Right hindlimb (tissue), 1 donor: ENCODE data around the gene OR7G3.

Experiments
- DNase-seq: peaks from one replicate; pipeline ENCODE4 v3.0.0-alpha.2; 2018

The OR7G3 gene

DNA sequence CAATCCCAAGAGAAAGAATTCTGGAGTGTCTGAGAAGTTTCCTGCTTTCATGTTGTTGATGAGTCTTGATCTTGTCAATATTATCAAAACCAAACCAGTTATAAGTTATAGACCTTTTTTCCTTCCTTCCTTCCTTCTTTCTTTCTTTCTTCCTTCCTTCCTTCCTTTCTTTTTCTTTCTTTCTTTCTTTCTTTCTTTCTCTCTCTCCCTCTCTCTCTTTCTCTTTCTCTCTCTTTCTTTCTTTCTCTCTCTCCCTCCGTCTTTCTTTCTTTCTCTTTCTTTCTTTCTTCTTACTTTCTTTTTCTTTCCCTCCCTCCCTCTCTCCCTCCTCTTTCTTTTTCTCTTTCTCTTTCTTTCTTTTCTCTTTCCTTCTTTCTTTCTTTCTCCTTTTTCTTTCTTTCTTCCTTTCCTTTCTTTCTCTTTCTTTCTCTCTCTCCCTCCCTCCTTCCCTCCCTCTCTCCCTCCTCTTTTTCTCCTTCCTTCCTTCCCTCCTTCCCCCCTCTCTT, at the start of gene OR7G3:
TSS of gene OR7G3 (minus strand) at position 51 of the 506 bp plus-strand sequence. CDS start at position 51, 0 bp downstream.
- DNase-seq, result no peak

DNA sequence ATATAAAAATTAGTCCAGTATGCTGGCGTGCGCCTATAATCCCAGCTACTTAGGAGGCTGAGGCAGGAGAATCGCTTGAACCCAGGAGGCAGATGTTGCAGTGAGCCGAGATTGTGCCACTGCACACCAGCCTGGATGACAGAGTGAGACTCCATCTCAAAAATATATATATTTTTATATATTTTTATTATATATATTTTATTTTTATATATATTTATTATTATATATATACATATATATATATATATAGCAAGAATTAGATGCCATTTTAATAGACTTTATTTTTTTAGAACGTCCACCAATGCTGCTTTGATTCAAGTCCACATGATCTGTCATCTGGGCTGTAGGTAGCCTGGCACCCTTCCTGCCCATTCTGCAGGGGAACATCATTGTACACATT, 48.6 kb upstream of the OR7G3 start:
- no peak for DNase-seq

DNA sequence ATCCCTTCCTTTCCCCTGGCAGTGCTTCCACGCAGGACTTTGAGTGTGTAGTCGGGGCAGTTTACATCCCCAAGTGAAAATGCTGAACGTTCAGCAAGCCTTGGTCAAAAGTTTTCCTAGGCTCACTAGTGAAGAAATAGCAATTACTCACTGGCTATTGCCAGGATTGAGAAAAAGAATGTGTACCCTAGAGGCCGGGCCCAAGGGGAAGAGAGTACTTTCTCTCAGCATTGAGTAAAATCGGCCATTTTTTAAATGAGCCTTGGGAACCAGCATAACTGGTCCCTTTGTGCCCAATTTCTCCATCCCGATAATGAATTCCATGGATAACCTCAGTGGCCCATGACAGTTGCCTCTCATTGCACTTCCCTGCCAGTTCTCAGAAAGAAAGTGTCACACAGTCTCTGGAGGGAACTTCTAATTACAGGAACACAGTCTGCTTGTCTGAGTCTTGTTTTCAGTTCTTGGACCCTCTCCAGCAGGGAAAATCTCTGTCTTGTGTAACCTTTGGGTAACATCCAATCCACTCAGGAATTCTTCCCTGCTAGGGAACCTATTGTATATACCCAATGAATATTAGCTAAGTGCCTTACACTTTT, 44.7 kb upstream of the OR7G3 start:
- DNase-seq, result no peak

DNA sequence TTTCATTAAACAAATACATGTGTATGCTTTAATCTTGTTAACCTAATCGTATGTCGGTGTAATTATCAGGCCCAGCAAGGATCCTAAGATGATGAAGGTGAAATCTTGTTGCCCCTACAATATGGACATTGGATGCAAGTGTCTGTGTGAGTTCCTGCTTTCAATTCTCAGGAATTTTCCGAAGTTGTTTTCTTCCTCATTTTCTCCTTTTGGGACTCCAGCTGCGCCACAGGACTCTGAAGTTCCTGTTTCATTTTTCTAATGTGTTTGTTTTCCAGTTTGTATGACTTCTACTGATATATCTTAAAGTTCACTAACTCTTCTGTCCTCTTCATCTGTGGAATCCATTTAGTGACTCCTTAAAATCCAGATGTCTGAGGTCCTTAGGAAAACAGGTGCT, 40.1 kb upstream of the OR7G3 start:
- no peak for DNase-seq

DNA sequence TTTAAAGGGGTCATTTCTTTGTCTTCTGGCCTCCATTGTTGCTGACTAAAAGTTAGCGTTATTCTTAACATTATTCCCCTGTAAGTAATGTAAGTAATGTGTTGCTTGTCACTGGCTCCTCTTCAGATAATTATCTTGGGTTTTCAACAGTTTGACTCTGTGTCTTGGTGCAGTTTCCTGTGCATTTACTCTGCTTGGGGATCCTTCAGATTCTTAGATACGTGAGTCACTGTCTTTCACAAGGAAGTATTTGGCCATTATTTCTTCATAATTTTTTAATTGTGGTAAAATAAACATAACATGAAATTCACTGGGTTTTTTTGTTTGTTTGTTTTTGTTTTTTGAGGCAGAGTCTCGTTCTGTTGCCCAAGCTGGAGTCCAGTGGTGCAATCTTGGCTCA, 38.5 kb upstream of the OR7G3 start:
- no peak for DNase-seq

DNA sequence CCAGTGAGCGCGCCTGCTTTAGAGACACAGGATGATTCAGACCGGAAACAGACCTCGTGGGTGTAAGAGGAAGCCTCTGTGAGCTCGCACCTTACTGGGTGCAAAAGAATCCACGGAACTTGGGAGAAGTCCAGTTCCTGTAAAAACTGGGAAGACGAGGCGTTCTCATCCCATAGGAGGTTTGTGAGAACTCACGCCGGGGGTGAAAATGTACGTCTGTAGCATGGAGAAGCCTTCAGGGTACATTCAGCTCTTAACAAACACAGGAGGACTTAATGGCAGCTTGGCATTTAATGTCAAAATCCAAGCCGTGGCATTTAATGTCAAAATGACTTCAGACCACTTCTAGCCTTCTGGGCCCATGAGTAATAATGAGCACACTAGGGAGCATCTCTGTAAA, 34.7 kb upstream of the OR7G3 start:
- DNase-seq, result no peak

DNA sequence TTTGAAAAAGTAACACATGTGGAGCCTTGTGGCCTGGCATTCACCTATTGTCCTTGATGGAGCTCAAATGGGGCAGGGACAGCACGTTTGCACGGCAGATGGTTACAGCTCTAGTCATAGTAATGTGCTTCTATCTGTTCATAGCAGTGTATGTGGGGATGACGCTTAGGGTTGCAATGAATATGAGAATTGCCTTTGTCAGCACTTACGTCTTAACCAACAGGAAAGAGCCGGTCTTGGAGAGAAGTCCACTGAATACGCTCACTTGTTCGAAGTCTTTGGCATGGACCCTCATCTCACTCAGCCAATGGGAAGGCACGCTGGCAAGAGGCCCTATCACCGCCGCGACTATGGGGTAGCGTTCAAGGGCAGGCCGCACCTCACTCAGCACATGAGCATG, 33.1 kb upstream of the OR7G3 start:
- no peak for DNase-seq

DNA sequence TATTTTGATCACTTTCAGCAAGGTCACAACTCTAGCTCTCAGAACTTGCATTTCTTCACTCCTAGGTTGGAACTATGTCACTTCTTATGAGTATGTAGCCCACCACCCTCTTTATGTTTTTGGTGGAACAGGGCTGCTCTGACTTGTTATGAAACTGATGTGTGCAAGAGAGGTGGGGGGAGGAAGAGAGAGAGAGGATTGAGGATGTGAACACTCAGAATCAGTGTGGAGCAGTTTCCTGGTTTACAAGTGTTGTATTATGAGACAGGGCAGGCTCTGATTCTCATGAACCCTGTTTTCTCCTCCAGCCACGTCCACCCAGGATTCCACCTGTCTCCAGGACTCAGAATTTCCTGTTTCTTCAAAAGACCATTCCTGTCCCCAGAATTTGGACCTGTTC, 29.6 kb upstream of the OR7G3 start:
- no peak for DNase-seq

DNA sequence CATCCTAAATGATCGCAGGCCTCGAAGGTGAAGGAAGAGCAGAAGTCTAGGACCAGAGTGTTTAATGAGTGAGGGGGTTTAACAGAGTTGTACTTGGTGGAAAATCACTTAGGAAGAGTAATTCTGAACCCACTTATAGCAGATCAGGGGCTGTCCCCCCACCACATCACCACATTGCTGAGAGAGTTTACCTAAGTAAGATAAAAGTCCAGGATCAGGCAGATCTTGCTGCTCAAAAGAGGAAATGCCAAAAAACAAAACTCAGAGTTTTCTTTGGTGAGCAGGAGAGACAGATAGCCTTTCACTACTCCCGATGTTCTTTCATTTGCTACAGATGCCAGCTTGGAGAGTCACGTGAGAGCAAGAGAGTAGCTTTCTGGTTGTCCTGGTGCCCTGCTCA, 28.8 kb upstream of the OR7G3 start:
- DNase-seq, result no peak

DNA sequence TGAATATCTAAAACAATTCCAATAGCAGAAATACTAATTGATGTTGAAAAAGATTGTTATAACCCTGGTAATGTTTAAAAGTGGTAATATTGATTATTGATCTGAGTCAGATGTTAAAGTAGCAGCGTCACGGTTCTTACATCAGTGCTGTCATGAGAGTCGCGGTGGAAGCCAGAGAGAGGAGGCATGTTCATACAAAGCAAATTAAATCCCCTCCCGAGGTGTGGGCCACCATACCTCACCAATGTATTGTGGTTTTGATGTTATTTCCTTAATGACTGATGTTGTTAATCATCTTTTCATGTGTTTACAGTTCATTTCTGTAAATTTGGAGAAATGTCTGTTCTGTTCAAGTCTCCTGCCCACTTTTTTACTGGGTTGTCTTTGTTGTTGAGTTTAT, 24.6 kb upstream of the OR7G3 start:
- no peak for DNase-seq

DNA sequence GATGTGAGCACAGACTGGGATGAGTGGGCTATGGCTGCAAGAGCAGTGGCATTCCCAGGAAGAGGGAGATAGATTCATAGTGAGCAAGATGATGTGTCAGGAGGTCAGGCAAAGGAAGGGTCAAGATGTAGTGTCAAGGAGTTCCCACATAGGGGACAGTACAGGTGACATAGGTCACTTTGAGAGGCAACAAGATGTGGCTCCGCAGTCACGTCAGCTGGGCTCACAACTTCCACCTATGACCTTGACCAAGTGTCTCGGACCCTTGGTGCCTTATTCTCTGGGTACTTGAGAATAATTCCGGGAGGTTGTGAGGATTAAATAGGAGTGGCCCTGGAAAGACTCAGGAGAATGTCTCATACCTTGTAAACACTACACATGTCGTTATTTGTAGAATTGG, 23.9 kb upstream of the OR7G3 start:
- DNase-seq, result no peak

DNA sequence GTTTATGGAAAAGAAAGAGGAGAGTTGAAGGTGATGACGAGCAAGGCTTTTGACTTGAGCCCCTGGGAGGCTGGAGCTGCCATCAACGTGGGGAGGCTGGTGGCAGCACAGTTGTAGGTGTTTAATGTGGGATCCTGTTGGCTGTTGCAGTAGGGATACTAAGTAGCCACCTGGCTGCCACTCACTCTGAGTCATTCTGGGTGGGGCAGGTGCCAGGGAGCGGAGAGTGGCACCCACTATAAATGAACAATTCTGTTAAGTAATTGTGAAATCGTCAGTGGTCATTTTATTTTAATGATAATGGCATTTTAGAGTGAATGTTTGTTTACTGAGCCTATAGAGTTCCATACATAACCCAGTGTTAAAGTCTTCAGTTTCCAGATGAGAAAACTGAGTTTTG, 23.2 kb upstream of the OR7G3 start:
- no peak for DNase-seq

DNA sequence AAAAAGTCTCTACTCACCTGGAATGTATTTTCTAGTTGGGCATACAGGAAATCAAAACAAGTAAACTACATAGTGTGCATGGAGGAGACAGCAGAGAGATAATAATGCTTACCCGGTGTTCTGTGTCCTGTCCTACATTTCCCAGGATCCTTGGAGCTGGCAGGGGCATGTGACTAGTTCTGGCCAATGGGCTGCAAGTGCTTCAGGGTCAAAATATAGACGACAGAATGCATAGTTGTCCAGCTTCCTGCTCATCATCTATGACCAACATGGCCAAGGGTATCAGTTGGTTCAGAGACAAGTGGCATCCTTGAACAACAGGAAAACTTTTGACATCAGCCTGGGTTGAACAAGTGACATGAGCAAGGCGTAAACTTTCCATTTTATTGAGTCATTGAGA, 21.9 kb upstream of the OR7G3 start:
- DNase-seq, result no peak

DNA sequence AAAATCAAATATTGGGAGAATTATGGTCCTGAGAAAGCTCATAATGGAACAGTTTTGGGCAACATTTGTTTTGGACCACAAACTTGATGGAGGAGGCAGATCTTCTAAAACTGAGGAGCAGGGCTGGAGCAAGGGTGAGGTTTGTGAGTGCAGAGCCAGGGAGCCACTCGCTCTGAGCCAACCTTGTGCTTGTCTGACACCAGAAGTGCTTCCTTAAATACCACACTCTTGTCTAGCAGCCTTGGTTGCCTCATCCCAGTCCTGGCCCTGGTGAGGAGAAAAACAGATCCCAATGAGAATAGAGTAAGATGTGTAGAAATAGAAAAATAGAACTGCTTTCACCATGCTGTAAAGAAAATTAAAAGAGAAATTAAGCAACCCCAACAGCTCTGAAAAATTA, 20.1 kb upstream of the OR7G3 start:
- no peak for DNase-seq

DNA sequence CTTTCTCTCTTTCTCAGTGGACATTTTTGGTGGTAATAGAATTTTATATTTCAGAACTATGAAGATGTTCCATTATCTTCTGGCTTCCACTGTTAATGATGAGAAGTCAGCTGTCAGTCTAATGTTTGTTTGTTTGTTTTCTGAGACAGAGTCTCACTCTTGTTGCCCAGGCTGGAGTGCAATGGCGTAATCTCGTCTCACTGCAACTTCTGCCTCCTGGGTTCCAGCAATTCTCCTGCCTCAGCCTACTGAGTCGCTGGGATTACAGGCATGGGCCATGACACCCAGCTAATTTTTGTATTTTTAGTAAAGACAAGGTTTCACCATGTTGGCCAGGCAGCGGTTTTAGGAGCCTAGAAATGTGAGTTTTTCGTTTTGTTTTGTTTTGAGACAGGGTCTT, 18.2 kb upstream of the OR7G3 start:
- DNase-seq, result no peak

DNA sequence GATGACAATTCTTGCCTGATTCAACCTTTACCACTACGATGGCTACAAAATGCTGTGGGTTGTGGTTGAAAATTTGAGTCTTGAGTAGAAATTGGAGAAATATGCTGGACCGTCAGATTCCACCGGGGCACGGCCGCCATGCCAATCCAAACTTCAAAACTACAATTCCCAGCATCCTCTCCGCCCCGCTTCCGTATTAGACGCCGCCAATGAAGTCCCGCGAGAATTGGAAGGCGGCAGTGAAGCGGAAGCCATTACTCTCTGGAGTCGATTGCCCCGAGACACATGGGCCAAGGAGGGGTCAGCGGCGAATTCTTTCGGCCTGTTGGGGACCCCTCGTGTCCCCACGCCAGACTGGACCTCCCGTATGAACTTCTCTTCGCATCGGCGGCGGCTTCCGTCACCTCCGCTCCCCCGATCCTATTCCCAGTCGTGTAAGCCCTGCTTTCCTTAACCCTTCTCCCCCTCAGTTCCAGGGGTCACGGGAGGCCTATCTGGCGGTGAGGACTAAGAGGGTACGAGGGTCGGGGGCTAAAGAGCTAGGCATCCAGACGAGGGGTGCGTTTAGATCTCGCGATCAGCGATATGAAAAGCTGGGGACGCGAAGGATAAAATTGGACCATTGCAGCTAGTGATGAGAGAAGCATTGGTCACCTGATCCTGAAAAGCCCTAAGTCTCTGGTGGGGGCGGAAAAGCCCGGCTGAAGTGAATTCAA, 13.6 kb upstream of the OR7G3 start, which contains the start of gene ZNF317:
TSS of gene ZNF317 (plus strand) at position 239 of the 716 bp plus-strand sequence. CDS start 15,620 bp downstream, outside the sequence.
- DNase-seq, result peak; percentile 94

DNA sequence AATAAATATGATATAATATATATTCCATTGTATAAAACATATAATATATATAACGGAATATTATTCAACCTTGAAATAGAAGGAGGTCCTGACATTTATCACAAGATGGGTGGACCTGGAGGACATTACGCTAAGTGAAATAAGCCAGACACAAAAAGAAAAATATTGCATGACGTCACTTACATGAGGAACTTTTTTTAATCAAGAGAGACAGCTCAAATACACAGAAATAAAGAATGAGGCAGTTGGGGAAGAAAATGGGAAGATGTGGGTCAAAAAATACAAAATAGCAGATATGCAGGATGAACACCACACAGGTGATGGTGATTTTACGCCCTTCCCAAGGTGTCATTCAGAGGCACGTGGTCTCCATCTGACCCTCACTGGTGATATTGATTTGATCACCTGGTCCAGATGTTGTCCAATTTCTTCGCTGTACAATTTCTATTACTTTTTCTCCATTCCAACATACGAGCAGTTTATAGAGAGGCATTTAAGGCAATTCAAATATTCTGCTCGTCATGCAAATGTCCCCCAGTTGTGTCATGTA, 12.9 kb upstream of the OR7G3 start:
- DNase-seq, result no peak

DNA sequence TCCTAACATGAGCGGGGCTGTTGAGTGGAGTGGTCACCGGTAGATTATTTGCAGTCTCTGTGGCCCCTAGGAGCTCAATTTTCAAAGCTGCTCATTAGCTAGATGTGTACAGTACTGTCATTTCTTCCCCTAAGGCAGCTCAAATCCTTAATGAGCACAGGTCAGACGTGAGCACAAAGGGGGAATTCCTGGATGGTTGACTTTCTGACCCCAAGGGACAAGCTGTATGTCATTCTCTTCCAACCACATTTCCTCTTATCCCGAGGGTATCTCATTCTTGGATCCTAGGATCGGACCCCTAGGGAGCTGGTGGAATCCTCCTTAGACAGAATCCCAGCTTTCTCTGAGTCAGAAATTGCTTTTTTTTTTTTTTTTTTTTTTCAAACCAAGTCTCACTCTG, 5.7 kb upstream of the OR7G3 start:
- DNase-seq, result no peak

DNA sequence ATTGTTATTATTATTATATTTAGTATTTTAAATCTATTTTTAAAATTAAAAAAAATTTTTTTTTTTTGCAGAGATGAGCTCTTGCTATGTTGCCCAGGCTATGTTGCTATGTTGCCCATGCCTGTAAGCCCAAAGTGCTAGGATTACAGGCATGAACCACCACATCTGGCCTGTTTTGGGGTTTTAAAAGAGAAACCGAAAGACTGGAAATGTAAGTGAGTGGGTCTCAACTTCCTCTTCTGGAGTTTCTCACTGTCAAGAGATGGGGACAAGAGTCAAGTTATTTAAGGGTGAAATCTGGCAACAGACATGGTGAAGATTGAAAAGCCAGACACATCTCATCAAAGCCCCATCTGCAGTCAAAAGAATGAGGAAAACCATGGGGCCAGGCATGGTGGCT, 4.2 kb upstream of the OR7G3 start:
- DNase-seq, result no peak

DNA sequence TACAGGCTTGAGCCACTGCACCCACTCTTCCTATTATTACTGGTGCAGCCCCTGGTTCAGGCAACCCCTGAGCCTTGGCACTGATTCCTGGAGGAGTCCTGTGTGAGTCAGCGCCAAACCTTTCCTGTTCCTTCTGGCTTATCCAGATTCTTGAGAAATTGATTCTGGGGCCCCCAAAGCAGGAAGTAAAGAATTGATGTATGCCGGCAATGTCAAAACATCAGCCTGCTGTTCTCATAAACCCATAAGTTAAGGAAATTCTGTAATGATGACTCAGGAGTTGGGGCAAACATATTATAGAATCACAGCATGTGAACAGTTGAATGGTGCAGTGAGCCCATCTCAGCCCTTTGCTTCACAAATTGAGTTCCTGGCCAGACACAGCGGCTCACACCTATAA, 1.4 kb upstream of the OR7G3 start:
- no peak for DNase-seq

DNA sequence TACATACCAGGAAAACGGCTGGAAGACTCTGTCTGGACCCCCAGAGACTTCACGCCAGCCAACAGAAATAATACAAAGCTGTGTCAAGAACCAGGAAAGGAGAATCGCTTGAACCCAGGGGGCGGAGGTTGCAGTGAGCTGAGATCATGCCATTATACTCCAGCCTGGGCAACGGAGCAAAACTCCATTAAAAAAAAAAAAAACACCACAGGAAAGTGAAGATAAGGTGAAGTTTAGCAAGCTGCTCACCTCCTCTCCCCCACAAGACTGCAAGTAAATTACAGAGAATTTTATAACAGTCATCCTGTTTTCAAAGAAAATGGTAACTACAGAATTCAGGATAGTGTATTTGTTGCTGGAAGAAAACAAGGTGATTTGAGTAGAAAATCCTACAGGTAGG, 10.2 kb downstream of the OR7G3 start:
- DNase-seq, result no peak

DNA sequence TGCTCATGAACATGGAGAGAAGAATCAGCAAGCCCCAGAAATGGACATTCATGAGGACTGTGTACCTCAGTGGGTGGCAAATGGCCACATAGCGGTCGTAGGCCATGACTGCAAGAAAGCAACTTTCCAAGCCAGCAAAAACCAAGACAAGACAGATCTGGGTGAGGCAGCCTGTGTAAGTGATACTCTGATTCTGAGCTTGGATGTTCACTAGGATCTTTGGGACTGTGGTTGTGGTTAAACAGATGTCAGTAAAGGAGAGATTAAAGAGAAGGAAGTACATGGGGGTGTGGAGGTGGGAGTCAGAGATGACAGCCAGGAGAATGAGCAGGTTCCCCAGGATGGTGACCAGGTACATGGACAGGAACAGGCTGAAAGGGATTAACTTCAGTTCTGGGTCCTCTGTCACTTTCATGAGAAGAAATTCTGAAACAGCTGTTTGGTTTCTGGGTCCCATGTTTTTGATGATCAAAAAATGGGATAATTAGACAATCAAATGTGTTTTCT, 11.4 kb downstream of the OR7G3 start, which contains the start of gene OR7G1:
TSS of gene OR7G1 (minus strand) at position 457 of the 507 bp plus-strand sequence. CDS start at position 457, 0 bp downstream.
- no peak for DNase-seq

DNA sequence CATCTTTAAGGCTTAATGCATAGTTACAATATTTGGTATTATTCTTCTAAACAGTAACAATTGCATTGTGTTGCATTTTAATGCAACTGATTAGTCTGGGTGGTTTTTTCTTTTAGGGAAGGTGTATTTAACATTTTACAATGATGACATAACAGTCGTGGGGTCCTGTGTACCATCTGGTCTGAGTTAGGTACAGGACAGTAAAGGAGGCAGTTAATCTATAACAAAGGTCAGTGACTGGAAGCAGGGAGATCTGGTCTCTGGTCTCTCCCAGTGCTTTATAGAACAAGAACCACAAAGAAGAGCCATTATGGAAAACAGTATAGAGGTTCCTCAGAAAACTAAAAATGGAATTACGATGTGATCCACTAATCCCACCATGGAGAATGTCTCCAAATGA, 16.8 kb downstream of the OR7G3 start:
- no peak for DNase-seq

DNA sequence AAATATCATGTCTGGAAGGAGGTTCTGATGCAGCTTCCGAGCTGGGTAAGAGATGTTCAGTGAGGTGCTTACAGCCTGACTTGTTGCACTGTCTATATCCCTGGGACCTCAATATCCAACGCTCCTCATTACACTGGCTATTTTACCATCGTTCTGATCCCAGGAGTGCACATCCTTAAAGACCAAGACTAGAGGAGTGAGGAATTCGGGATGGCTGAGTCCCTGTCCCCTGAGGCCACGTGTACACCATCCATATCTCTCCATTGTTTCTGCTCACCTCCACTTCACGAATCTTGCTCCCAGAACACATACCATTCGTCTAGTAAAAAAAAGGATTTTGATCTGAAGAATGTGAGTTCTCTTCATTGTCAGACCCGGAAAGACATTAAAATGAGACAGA, 19.4 kb downstream of the OR7G3 start, which contains the start of gene OR7G2:
TSS of gene OR7G2 (minus strand) at position 101 of the 400 bp plus-strand sequence. CDS start 4,232 bp downstream, outside the sequence.
- no peak for DNase-seq
